ENCODE measurements around the gene CACNA1D.

DNA sequence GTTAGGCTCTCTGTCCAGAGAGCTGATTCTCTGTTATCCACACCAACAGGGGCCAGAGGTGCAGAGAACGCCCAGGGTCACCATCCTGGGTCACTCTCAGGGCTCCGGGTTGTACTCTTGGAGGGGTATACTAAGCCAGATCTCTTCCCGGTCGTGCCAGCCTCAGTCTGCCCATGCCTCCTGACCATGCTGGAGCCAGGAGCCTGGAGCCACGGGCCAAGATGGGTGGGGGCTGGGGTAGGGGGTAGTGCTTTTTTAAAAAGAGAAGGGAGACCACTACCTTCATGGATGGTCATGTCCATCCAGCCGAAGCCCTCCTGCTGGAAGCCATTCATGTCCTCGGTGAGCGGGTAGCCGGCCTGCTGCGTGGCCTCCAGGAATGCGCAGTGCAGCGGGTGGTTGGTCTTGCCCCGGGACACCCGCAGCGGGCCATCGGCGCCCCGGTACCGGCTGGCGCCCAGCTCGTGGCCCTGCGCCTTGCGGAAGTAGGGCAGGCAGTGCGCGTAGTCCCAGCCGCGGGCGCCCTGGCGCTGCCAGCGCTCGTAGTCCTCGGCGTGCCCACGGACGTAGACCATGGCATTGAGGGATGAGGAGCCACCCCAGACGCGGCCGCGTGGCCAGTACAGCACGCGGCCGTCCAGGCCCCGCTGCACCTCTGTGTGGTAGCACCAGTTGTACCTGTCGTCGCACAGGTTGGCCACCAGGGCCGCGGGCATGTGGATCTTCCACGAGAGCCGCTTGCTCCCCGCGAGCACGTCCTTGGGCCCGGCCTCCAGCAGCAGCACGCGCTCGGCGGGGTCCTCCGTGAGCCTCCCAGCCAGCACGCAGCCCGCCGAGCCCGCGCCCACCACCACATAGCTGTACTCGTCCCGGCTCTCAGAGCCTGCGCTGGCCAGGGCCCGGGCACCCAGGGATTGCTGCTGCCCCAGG is 328.9 kb downstream of the CACNA1D start:
- TF ChIP-seq SAFB2 (IDR thresholded peaks at IDR 0.05; ENCODE audit: borderline replicate concordance, low read depth, low read length, severe bottlenecking) (no peak), EP300 (IDR thresholded peaks at IDR 0.05; ENCODE audit: low read length) (no peak), USF1 (CRISPR knock-in tag; IDR thresholded peaks at IDR 0.05) (no peak), POLR2A (conservative IDR thresholded peaks at IDR 0.05) (no peak), CTCF (IDR thresholded peaks at IDR 0.05 in 2 of 3, conservative IDR thresholded peaks at IDR 0.05 in 1 of 3; ENCODE audit: insufficient read depth in 2 of 3, low read depth in 1 of 3, low read length in 3 of 3) (no peak), EZH2 (IDR thresholded peaks at IDR 0.05; ENCODE audit: borderline replicate concordance, low read depth, low read length) (no peak), GABPB2 (CRISPR knock-in tag; conservative IDR thresholded peaks at IDR 0.05) (no peak), SREBF2 (CRISPR knock-in tag; IDR thresholded peaks at IDR 0.05) (no peak), NR2C2 (CRISPR knock-in tag; IDR thresholded peaks at IDR 0.05) (no peak), NR2C2 (tag; IDR thresholded peaks at IDR 0.05) (no peak), SMC3 (conservative IDR thresholded peaks at IDR 0.05; ENCODE audit: insufficient read depth, low read depth, low read length) (no peak)
- TF ChIP-seq, protein P1, sequence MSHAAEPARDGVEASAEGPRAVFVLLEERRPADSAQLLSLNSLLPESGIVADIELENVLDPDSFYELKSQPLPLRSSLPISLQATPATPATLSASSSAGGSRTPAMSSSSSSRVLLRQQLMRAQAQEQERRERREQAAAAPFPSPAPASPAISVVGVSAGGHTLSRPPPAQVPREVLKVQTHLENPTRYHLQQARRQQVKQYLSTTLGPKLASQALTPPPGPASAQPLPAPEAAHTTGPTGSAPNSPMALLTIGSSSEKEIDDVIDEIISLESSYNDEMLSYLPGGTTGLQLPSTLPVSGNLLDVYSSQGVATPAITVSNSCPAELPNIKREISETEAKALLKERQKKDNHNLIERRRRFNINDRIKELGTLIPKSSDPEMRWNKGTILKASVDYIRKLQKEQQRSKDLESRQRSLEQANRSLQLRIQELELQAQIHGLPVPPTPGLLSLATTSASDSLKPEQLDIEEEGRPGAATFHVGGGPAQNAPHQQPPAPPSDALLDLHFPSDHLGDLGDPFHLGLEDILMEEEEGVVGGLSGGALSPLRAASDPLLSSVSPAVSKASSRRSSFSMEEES (CRISPR knock-in tag; IDR thresholded peaks at IDR 0.05): no peak
- TF ChIP-seq, protein P2, sequence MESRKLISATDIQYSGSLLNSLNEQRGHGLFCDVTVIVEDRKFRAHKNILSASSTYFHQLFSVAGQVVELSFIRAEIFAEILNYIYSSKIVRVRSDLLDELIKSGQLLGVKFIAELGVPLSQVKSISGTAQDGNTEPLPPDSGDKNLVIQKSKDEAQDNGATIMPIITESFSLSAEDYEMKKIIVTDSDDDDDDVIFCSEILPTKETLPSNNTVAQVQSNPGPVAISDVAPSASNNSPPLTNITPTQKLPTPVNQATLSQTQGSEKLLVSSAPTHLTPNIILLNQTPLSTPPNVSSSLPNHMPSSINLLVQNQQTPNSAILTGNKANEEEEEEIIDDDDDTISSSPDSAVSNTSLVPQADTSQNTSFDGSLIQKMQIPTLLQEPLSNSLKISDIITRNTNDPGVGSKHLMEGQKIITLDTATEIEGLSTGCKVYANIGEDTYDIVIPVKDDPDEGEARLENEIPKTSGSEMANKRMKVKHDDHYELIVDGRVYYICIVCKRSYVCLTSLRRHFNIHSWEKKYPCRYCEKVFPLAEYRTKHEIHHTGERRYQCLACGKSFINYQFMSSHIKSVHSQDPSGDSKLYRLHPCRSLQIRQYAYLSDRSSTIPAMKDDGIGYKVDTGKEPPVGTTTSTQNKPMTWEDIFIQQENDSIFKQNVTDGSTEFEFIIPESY (CRISPR knock-in tag; IDR thresholded peaks at IDR 0.05): 0 out of 2 replicates have a peak, but pooled peaks have one; percentile 12

Measured in K562 (cell line).